HG02678 (cell line): ENCODE results near the gene CLK2.
A peak's percentile ranks its signal among the peaks of the same experiment; 100 is the strongest.
"Not testable (repeated sequence)": the region's sequence is repeated elsewhere in the genome, so short reads cannot be mapped to it uniquely, and the experiment has no call there.

Experiments
- ATAC-seq: cut with Tn5 transposase; IDR thresholded peaks from one replicate; pipeline ENCODE4 v1.9.1; 2021; ENCODE audit warnings: mild to moderate bottlenecking, moderate library complexity; ENCODE audit not compliant: unreplicated experiment

The CLK2 gene

DNA sequence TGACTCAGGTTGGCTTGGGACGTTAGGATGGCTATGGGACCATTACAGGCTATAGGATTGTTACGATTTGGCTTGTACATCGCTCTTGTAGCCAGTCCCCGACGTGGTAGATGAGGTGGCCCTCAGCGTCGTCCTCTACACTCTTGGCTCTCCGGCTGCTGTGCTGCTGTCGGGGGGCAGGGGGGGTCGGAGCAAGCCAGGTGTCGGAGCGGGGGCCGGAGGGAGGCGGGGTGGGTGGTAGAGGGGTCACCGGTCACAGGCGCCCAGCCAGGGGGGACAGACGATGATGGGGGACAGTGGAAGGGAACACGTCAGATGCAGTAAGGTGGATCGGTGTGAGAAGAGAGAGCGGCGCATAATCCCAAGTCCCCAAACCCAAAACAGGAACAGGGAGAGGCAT, 4.7 kb downstream of the CLK2 start:
- ATAC-seq: no peak

DNA sequence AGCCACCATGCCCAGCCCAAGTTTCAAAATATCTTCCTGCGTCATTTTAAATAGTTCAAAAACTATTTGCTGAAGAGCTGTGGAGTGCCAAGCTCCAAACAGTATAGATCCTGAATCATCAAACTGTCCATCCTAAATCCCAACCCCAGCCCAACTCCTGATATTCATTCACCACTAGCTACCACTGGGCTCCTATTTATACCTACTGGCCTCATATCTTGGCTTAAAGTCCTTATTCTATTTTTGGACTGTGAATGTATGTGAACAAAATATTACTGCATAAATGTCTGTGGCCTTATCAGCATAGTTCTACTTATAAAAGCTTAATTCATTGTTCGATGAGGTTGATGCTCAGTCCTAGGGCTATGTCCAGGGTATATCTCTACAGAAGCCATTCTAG, 5.9 kb downstream of the CLK2 start:
- no peak for ATAC-seq

- ATAC-seq: no peak
Measured at GRCh38 chr1:155266553-155266952, 6.8 kb downstream of the CLK2 start.

DNA sequence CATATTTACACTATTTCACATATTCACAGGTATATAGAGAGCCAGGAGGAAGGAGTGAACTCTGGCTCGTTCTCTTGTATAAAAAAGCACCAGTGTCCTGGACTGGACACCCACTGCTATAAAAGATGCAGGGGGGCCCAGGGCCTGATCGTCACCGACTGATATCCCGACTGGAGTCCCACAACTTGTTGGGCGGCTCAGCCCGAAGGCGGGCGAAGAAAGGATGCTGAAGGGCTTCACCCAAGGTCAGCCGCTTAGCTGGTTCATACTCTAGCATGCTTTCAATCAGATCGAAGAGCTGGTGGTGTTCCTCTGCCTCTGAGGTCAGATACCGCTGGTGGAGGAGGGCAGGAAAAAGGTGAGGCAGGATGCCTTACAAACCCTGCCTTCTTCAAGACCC, 10.2 kb downstream of the CLK2 start:
- ATAC-seq: no peak

DNA sequence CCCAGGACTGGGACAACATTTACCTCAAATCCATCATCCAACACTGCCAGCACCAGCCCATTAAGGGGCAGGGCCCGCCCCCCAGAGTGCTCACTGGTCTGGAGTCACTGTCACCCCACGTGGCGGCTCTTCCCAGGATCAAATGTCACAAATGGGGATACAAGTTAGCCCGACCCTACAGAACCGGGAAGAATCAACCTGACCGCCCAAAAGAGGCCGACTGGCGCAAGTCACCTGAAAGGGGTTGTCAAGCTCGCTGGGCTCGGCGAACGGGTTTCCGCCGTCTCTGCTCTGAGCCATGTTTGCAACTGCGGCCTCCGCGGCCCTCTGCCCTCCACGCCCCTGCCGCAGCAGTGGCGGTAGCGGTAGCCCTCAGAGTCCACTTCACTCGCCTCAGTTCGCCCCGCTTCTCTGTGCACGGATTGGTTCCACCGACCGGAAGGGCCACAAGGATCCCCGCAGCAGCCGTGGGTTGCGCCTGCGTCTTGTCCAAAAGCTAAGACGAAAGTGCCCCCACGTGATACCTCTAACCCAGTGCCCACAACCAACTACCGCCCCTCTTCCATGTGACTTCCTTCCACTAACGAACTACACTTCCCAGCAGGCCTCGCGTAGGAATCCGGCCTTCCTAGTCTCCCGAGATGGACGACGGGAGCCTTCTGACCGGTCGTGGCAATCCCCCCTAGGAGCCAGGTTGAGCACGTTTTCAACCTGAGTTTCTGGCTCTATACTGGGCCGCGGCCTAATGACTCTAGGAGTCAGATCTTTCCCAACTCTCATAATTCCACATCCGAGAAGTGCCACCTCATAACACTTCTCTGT, 11.2 kb downstream of the CLK2 start, which contains the start of gene SCAMP3:
TSS of gene SCAMP3 (minus strand) at position 509 of the 822 bp plus-strand sequence. CDS start at position 300, 209 bp downstream.
- peak; percentile 95 for ATAC-seq

GRCh38 chr1:155261493-155261851, 11.8 kb downstream of the CLK2 start:
- ATAC-seq: peak; percentile 2

- ATAC-seq: no peak
Measured at GRCh38 chr1:155260276-155260675, 13.0 kb downstream of the CLK2 start.

DNA sequence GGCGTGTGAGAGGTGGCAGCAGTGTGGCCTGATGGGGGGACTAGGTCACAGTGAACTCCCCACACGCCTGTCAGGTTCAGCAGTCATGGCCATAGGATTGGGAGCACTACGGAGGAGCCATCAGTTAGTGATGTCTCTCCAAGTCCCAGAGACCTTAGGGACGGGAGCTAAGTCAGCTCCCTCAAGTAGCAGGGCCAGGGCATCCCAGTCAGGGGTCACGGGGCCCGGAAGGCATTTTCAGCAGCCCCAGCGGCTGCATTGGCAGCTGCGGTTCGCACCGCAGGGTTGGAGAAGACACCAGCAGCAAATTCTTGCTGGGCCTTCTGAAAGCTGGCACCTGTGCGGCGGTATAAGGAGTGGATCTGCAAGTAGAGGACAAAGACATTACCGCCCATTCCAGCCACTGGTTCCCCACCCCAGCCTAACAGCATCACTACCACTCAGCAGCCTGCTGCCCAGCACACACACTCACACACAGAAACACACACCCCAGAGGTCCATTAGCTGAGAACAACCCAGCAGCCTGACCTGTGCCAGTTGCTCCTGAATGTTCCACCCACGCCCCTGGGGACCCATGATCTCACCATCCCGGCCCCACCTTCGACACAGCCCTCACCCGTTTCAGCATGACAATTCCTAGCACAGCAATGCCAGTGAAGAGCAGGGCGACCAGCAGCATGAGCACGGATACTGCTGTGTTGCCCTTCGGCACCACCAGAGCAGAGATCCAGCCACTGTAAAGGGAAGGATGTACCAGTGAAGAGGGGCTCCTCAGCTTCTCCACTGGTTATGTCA, 17.0 kb downstream of the CLK2 start:
- ATAC-seq: no peak

- ATAC-seq: peak; percentile 74
Measured at GRCh38 chr1:155255243-155256007, 17.9 kb downstream of the CLK2 start, which contains the start of gene ENTREP3. ENTREP3 (minus strand) TSS chr1:155255483; CDS start chr1:155254877, 606 bp downstream.

DNA sequence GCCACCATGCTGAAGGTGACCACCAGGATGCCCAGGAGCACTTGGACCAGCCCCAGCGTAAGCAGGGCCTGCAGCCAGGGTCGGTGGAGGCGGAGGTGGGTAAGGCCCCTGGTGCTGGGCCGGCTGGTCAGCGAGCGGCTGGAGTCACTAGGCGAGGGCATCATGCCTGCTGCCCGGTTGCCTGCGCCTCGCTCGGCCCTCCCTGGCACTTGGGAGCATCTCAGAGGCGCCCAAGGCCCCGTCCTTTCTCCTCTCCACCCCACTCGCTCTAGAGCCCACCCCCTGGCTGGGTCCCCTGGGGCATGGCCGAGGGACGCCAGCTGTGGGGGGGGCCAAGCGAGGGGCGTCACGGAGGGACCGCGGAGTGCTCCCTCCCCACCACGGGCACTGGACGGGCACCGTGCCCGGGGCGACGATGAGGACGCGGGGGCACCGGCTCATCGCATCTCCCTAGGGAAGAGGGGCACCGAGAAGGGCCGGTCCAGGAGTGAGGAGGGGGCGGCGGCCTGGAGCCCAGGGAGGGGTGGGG, 18.5 kb downstream of the CLK2 start:
- no peak for ATAC-seq

- no peak for ATAC-seq
Measured at GRCh38 chr1:155254228-155254713, 19.0 kb downstream of the CLK2 start.

DNA sequence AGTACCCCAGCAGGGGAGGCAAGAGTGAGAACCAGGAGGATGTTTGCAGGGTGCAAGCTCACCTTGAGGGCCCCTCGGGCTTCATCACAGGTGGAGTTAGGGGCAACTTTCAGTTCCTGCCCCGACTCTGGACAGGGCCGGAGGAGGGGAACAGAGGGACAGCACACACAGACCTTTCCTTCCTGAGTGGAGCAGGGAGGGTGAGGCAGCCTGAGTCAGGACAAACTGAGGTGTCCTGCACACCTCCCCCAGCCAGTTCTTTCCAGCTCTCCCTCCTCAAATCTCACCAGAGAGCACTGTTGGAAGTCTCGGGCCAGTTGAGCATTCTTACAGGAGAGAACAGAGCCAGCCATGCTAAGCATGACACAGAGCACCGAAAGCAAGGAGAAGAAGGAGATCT, 19.5 kb downstream of the CLK2 start:
- ATAC-seq: no peak

GRCh38 chr1:155253208-155253607, 20.1 kb downstream of the CLK2 start:
- no peak for ATAC-seq

DNA sequence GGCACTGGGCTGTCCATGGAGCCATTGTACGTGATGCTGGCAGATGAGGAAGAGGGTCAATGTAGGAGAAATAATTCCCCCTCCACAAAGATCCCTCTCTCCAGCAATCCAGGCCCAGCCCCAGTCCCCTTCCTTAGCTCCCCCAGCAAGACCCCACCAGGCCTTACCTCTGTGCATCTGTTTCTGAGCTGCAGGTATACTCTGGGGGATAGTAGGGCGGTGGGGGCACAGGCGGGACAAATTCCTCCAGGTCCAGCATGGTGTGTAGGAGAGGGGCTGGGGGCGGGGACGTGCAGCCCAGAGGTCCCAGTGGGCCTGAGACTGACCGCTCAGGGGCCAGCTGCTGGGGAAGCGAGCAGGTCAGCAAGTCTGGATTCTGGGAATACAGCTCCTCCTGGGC, 21.7 kb downstream of the CLK2 start:
- no peak for ATAC-seq

GRCh38 chr1:155250633-155251449, 22.5 kb downstream of the CLK2 start:
- peak; percentile 82 for ATAC-seq

- peak; percentile 21 for ATAC-seq
Measured at GRCh38 chr1:155250246-155250632, 23.1 kb downstream of the CLK2 start.

GRCh38 chr1:155247667-155248553, 25.4 kb downstream of the CLK2 start:
- no peak for ATAC-seq

GRCh38 chr1:155246796-155247195, 26.5 kb downstream of the CLK2 start:
- not testable (repeated sequence) for ATAC-seq

DNA sequence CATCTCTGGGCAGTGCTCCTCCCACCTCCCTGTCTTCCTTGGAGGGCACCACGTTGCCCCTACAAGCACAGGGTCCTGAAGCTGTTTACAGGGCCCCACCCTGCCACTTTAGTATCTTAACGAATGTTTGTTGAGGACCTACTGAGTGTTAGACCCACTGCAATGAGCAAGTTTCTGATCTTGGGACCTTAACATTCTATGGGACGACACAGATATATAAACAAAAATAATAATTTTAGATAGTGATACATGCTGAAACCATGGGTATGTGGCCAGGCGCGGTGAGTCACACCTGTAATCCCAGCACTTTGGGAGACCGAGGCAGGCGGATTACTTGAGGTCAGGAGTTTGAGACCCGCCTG, 28.2 kb downstream of the CLK2 start:
- ATAC-seq: no peak
